Measurements from ENCODE around the gene MLLT1. TPM values are rescaled to one million over a fixed set of nuclear protein-coding genes. Genes with fewer than 3 reads are reported as not detected.

Gene MLLT1
- total and polyA plus RNA-seq, 2 of the 8 experiments (the other 6 are each of a cell fraction or from before 2014, with no cell fraction given), result 18.8 to 45.1 TPM

- H4K5ac ChIP-seq (ENCODE audit: insufficient read length, low read depth, low read length), result no peak overlapping the region
- no peak overlapping the region for H2BK20ac ChIP-seq (ENCODE audit: low read length)
- ChIA-PET CTCF (ENCODE audit: partially characterized antibody) (interaction anchor here (0.8 to 1.4 kb wide), 3 partner anchors 61 to 87 kb away, joined by 3 to 6 read pairs (median 5); no protein-coding TSS in a partner anchor), POLR2A (ENCODE audit: partially characterized antibody) (interaction anchor here (0.6 to 0.9 kb wide), 2 partner anchors 474 to 1955 kb away, joined by 3 to 4 read pairs; no protein-coding TSS in a partner anchor)
- H2BK12ac ChIP-seq (ENCODE audit: low read depth, low read length), result no peak overlapping the region
- no peaks in the 10 kb centered on the region for H3K27me3 ChIP-seq (replicated peaks in 1 of 4; ENCODE audit: control insufficient read depth in 3 of 4, extremely low read depth in 1 of 4, insufficient read depth in 3 of 4, low read length in 3 of 4)
- H3K23me2 ChIP-seq (ENCODE audit: low read depth, low read length), result peaks cover 5% of the 10 kb centered on the region; the same call in 1 of the 2 replicates
- peak overlapping the region in 2 of 4 experiments; percentile 75 to 91; a peak in 3 of 7 replicates for H3K9ac ChIP-seq (replicated peaks in 1 of 4; ENCODE audit: extremely low read depth in 1 of 4, low read depth in 3 of 4, low read length in 3 of 4)
- H2BK5ac ChIP-seq (ENCODE audit: low read depth, low read length), result no peak overlapping the region
- no peak overlapping the region for H3K18ac ChIP-seq (ENCODE audit: extremely low read depth, low read length)
- H4K20me1 ChIP-seq (replicated peaks in 1 of 2; ENCODE audit: control insufficient read depth in 1 of 2, insufficient read depth in 2 of 2, low read length in 2 of 2), result peaks cover 23 to 32% of the 10 kb centered on the region in 2 experiments
- H3K56ac ChIP-seq (replicated peaks; ENCODE audit: insufficient read length, low read depth, low read length), result no peak overlapping the region
- no peak overlapping the region for H3K14ac ChIP-seq (ENCODE audit: insufficient read length)
- FAIRE-seq (no peak), DNase-seq (ENCODE audit: low read depth in 1 of 2, low spot score in 2 of 2) (no peak)
- peaks cover 29 to 48% of the 10 kb centered on the region in 2 experiments for H3K79me2 ChIP-seq (ENCODE audit: control insufficient read depth in 1 of 2, insufficient read depth in 2 of 2, low read length in 2 of 2)
- no peak overlapping the region for H4K91ac ChIP-seq (replicated peaks; ENCODE audit: insufficient read length, low read length)
- no CpG with 5 or more reads among the region's 59 CpGs for WGBS, 2 experiments (ENCODE audit: extremely low coverage in 1 of 2, insufficient coverage in 1 of 2, insufficient read length in 1 of 2, insufficient replicate concordance in 2 of 2, low coverage in 1 of 2, low lambda C conversion rate in 2 of 2, missing lambda C conversion rate in 1 of 2)
- no peak overlapping the region for H2AFZ ChIP-seq (ENCODE audit: low read length)
- H4K8ac ChIP-seq (ENCODE audit: extremely low read depth, insufficient read depth, low read length), result peak overlapping the region; percentile 45; the same call in 1 of the 2 replicates
- peak overlapping the region; percentile 69 to 83 (median 75) for H3K4me3 ChIP-seq (ENCODE audit: extremely low read depth in 1 of 4, insufficient read depth in 2 of 4, low read depth in 3 of 4, low read length in 4 of 4)
- no peak overlapping the region for H3K27ac ChIP-seq (ENCODE audit: low read depth, low read length)
- H3K4me1 ChIP-seq (replicated peaks in 1 of 4; ENCODE audit: control insufficient read depth in 3 of 4, insufficient read depth in 4 of 4, low read length in 3 of 4), result peaks cover 0 to 19% (median 5%) of the 10 kb centered on the region in 4 experiments; a peak in 4 of 7 replicates
- no peak overlapping the region for H2BK15ac ChIP-seq (ENCODE audit: low read length)
- no peak overlapping the region for H2BK120ac ChIP-seq (replicated peaks; ENCODE audit: low read depth, low read length)
- H3K4me2 ChIP-seq (ENCODE audit: insufficient read depth in 1 of 2, low read depth in 2 of 2, low read length in 2 of 2), result peak overlapping the region; percentile 64 to 88; a peak in 3 of 4 replicates
- H3K36me3 ChIP-seq (ENCODE audit: control insufficient read depth in 2 of 4, insufficient read depth in 4 of 4, low read length in 3 of 4), result no peaks in the 10 kb centered on the region; a peak in 1 of 8 replicates
- no peak overlapping the region for H2AK5ac ChIP-seq (ENCODE audit: low read depth, low read length)
- no peaks in the 10 kb centered on the region for H3K9me3 ChIP-seq (ENCODE audit: insufficient read depth in 2 of 2, low read depth in 1 of 2, low read length in 1 of 2)
- no peak overlapping the region for H3K23ac ChIP-seq (ENCODE audit: insufficient read length)
- peaks cover 28% of the 10 kb centered on the region for H3K79me1 ChIP-seq (ENCODE audit: low read depth, low read length)
- no peak overlapping the region for H3K4ac ChIP-seq (replicated peaks; ENCODE audit: insufficient read length, low read depth, low read length)
- TF ChIP-seq NANOG (IDR thresholded peaks at IDR 0.05; ENCODE audit: insufficient read depth, low read depth, low read length, poor library complexity, severe bottlenecking) (no peak), SIX5 (IDR thresholded peaks at IDR 0.05; ENCODE audit: low read depth, low read length) (no peak), FOSL1 (IDR thresholded peaks at IDR 0.05; ENCODE audit: insufficient read depth, low read depth, low read length) (no peak)
These were observed 200 bp downstream of the MLLT1 start for GRCh38 chr19:6279620-6279930.
